NCI-H2227 (cell line): Measurements from ENCODE around the gene PTCD1.
A peak's percentile ranks its signal among the peaks of the same experiment; 100 is the strongest.
"Not testable (repeated sequence)": the region's sequence is repeated elsewhere in the genome, so short reads cannot be mapped to it uniquely, and the experiment has no call there.

Experiments
- DNase-seq: peaks from one replicate; lab custom pipeline; 2025; ENCODE audit not compliant: unreplicated experiment; lab: John Stamatoyannopoulos, UW

Gene PTCD1

GRCh38 chr7:99392046-99392445 lies 46.6 kb downstream of the PTCD1 start:
- no peak for DNase-seq

- DNase-seq, result no peak
Measured at GRCh38 chr7:99390941-99391602, 47.5 kb downstream of the PTCD1 start.

GRCh38 chr7:99389772-99390171 lies 48.8 kb downstream of the PTCD1 start:
- no peak for DNase-seq

GRCh38 chr7:99387912-99388311 lies 50.7 kb downstream of the PTCD1 start:
- no peak for DNase-seq

DNA sequence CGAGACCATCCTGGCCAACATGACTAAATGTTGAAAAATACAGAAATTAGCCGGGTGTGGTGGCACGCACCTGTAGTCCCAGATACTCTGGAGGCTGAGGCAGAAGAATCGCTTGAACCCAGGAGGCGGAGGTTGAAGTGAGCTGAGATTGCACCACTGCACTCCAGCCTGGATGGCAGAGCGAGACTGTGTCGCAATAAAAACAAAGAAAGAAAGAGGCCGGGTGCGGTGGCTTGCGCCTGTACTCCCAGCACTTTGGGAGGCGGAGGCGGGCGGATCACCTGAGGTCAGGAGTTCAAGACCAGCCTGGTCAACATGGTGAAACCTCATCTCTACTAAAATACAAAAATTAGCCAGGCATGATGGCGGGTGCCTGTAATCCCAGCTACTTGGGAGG lies 51.4 kb downstream of the PTCD1 start:
- not testable (repeated sequence) for DNase-seq

GRCh38 chr7:99386584-99387238 lies 51.9 kb downstream of the PTCD1 start:
- no peak for DNase-seq

- no peak for DNase-seq
Measured at GRCh38 chr7:99385564-99385963, 53.0 kb downstream of the PTCD1 start.

DNA sequence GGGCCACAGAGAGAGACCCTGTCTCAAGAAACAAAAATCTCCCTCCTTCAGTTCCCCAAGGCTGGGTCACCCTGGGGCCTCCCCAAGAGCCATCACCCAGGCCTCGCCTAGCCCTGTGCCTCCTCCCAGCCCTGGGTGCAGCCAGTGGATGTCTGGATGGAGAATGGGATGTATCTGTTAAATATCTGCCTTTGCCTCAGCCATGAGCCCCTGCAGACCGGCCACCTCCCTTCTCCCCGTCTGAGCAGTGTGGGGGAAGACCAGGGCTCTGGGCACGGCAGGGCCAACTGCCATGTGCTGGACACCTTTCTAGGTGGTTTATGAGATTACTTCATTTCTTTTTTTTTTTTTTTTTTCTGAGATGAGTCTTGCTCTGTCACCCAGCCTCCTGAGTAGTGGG lies 54.1 kb downstream of the PTCD1 start:
- no peak for DNase-seq

GRCh38 chr7:99383791-99384370 lies 54.7 kb downstream of the PTCD1 start:
- no peak for DNase-seq

DNA sequence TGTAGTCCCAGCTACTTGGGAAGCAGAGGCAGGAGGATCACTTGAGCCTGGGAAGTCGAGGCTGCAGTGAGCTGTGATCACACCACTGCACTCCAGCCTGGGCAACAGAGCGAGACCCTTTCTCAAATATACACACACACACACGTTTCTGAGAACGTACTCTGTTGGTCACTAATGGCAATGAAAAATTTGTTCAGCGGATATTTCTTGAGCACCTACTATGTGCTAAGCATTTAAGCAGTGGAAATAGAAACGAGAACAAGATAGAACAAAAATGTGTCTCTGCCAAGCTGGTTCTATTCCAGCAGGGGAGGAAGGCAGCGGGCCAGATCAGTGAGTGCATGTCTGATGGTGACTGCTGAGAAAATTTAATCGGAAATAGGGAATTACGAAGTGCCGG lies 55.4 kb downstream of the PTCD1 start:
- DNase-seq, result no peak

DNA sequence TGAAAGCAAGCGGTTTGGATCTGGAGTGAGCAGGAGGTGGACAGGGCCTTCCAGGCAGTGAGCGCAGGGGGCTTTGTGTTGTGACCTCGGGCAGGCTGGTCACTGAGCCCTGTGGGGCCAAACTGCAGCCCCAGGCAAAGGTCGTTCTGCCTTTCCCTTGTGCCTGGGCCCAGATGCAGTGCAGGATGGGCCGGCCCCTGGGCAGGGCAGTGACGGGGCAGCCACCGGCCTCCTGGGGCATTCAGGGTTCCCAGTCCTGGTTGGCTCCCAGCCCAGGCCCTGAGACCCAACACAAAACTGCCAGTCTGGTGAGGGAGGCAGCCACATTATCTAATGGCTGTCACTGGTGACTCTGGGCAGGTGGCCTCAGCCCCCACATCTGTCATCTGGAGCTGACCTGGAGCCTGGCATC lies 56.9 kb downstream of the PTCD1 start:
- no peak for DNase-seq

DNA sequence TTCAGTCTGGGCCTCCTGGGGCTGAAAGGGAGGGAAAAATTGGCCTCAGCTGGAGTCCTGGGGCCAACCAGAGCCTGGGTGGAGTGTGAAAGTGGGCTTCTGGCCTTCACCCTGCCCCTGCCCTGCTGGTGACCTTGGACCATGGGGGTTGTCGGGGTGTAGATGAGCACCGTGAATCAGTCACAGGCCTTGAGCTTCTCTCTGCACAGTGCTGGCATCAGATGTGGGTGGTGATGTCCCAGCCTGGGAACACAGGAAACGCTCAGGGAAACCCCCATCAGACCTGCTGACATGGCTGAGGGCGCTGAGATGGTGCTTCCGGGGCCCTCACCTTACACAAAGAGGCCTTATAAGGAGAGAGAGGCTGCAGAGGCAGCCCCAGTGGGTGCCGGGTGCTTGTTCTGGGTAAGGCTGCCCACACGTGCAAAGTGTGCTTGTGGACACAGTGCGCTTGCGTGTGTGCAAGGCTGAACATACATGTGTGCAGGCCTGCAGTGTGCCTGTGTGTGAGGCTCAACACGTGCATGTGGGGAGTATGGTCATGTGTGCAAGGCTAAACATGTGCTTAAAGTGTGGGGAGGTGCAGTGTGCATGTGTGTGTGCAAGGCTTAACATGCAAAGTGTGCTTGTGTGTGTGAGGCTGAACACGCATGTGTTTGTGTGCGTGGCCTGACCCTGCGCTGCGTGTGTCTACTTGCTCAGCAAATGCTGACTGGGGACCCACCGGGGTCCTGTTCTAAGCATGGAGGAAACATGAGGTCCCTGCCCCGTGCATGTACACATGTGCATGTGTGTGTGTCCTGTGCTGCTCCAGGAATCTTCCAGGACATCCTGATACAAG lies 57.6 kb downstream of the PTCD1 start:
- DNase-seq, result no peak

GRCh38 chr7:99380032-99380822 lies 58.4 kb downstream of the PTCD1 start:
- DNase-seq, result peak; percentile 25

DNA sequence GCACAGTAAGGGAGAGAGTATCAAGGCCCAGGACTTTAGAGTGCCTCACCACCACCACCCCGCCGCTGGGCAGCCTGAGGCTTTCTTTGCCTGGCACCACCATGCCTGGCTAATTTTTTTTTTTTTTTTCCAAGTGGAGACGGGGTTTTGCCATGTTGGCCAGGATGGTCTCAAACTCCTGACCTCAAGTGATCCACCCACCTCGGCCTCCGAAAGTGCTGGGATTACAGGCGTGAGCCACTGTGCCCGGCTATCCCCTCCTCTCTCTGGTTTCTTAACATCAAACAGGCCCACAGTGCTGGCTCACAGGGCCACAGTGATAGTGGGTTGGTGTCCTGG lies 58.9 kb downstream of the PTCD1 start:
- not testable (repeated sequence) for DNase-seq

DNA sequence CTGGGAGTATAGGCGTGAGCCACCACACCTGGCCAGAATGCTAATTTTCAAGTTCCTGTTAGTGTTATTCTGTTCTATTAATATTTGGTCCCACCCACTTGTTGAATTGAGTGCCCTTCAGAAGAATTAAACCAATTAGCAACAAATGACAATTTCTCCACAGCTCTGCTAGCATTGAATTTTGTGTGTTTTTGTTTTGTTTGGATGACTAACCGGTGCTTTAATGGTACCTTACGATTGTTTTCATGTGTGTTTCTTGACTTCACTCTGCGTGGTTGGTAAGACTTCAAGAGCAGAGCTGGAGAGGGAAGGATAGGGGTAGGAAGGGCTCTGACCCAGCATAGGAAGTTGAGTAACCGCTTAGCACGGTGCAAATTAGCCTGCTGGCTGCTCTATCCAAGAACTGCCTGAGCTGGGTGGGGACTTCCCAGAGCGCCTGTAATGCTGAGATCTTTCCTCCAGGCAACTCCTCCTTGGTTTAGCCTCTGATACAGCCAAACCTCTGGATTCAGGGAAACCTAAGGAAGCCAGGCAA lies 59.5 kb downstream of the PTCD1 start:
- peak; percentile 29 for DNase-seq

DNA sequence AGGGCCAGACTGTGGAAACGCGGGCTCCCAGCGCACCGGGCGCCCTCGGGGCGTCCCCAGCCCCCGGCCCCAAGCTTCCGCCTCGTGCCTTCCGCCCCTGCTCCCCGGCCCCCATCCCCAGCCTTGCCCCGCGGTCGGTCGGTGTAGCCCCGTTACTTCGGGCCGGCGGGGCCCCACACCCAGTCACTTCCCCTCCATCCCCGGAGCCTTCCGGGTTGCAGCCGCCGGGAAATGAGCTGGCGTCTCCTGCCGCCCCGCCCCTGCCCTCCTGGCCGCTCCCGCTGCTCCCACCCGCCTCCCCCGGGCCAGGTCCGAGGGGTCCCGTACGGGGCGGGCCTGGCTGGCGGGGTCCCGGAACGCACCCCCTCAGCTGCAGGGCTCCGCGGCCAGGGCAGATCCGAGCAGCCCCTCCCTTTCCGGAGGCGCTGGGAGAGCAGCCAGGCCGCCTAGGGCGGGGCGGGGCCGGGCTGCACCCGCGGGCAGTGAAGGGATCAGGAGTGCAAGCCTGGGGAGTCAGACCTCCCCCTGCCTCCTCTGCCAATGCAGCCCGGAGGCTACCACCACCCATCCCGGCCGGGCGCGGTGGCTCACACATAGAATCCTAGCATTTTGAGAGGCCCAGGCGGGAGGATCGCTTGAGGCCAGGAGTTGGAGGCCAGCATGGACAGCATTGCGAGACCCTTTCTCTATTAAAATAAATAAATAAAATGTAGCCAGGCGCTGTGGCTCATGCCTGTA lies 63.4 kb downstream of the PTCD1 start:
- DNase-seq, result peak; percentile 78

GRCh38 chr7:99374111-99375064 lies 64.2 kb downstream of the PTCD1 start, which contains the start of gene ARPC1B:
Gene ARPC1B (plus strand): TSS chr7:99374730. CDS start chr7:99385715, 10,985 bp downstream.
- peak; percentile 81 for DNase-seq
